Gastrocnemius medialis (tissue), 4 donors: ENCODE measurements around the gene PDE9A. TPM values are rescaled to one million over a fixed set of nuclear protein-coding genes. Genes with fewer than 3 reads are reported as not detected.
"Not testable (repeated sequence)": the region's sequence is repeated elsewhere in the genome, so short reads cannot be mapped to it uniquely, and the experiment has no call there.

Experiments used
- ATAC-seq, 2 donors: fragments of 150-250 bp; one replicate each; pipeline ENCODE4 v1.9.1; 2016
- DNase-seq, 2 donors: peaks; one replicate each; pipeline ENCODE4 v3.0.0-alpha.2; 2019
- H3K27ac ChIP-seq, 4 donors: fragments of 200-600 bp; sonication (generic); 1 replicate in 1 of 4; 2 replicates in 3 of 4; pipeline ENCODE4 v1.5.1; 2016 to 2018; ENCODE audit warnings: mild to moderate bottlenecking in 2 of 4, moderate library complexity in 1 of 4
- H3K27me3 ChIP-seq, 3 donors: fragments of 200-600 bp; sonication (generic) in 2 of 3; 1 replicate in 1 of 3; 2 replicates in 2 of 3; pipeline versions ENCODE4 v1.5.1 to v1.6.0; 2016 to 2019; ENCODE audit warnings: mild to moderate bottlenecking in 1 of 3, moderate library complexity in 1 of 3
- H3K36me3 ChIP-seq, 2 donors: fragments of 200-600 bp; sonication (generic) in 1 of 2; one replicate each; pipeline ENCODE4 v1.5.1; 2017 to 2018
- H3K4me1 ChIP-seq, 2 donors: fragments of 200-600 bp; sonication (generic) in 1 of 2; one replicate each; pipeline ENCODE4 v1.5.1; 2016 to 2017; ENCODE audit warnings: mild to moderate bottlenecking in 2 of 2
- H3K4me3 ChIP-seq, 4 donors: fragments of 200-600 bp; sonication (generic) in 3 of 4; 1 replicate in 1 of 4; 2 replicates in 3 of 4; pipeline ENCODE4 v1.5.1; 2016 to 2019; ENCODE audit warnings: mild to moderate bottlenecking in 2 of 4
- H3K9me3 ChIP-seq, 3 donors: fragments of 200-600 bp; sonication (generic) in 2 of 3; 1 replicate in 1 of 3; 2 replicates in 2 of 3; pipeline ENCODE4 v1.5.1; 2016 to 2019
- POLR2A ChIP-seq, 2 donors: fragments of 450-650 bp; IDR thresholded peaks; one replicate each; pipeline ENCODE4 v1.6.1; 2017; ENCODE audit warnings: antibody characterized with exemption in 2 of 2, mild to moderate bottlenecking in 2 of 2, moderate library complexity in 2 of 2
- in situ Hi-C, 4 donors: fragments of 200-750 bp; cut with MboI; loops; one replicate each; pipeline versions ENCODE4 v1.15.0 to v1.8.0; 2017; ENCODE audit warnings: low sequenced_read_pairs in 4 of 4
- intact Hi-C: fragments of 100-400 bp; cut with DNase I; formaldehyde crosslinking; loops from one replicate; pipeline ENCODE4 v1.15.1; 2023; ENCODE audit warnings: low total_unique reads
- total RNA-seq, 4 donors: library from RNA; depleted of rRNA; stranded (reverse); fragments of >200 nt; gene quantifications; one replicate each; pipeline versions ENCODE4 v1.1.0 to v1.2.3, GENCODE V29; 2016
- TF ChIP-seq, protein P1 (sequence below), 5 experiments: fragments of 450-650 bp in 3 of 5; fragments of 200-600 bp in 2 of 5; sonication (generic) in 2 of 5; IDR thresholded peaks in 4 of 5; conservative IDR thresholded peaks in 1 of 5; 1 replicate in 4 of 5; 2 replicates in 1 of 5; pipeline ENCODE4 v1.5.1; 2016 to 2019; ENCODE audit warnings: antibody characterized with exemption in 5 of 5, mild to moderate bottlenecking in 3 of 5, moderate library complexity in 3 of 5

Gene PDE9A
- total RNA-seq, 4 donors from 2014 or later, result 1.4 to 4.5 (median 1.8) TPM

DNA sequence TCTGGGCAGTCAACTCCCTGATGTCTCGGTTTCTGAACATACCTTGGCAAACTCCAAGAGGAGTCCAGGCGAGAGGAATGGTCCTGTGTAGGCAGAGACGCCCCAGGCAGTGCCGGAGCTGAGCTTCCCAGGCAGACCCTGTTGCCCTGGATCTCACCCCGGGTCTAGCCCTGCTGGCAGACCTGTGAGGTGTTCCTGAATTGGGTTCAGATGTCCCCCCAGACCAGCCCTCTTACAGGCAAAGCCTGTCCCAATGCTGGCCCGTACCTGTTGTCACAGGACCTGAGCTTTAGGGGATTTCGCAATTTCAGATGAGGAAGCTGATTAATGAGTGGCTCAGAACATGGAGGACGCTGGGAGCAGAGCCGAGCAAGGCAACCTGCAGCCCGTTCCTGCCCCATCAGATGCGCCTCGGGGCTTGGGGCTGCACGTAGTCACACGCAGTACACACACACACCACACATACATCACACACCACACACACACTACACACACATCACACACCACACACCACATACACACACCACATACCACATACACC is 38.5 kb upstream of the PDE9A start:
- in situ Hi-C loops, result loop anchor here in 1 of 4 donors (25.0 kb wide), 1 partner anchor 197 kb away; no protein-coding TSS in a partner anchor
- Histone ChIP-seq H3K27ac (no peak overlapping the region), H3K9me3 (no peaks in the 10 kb centered on the region), H3K4me1 (no peaks in the 10 kb centered on the region), H3K36me3 (no peaks in the 10 kb centered on the region), H3K4me3 (no peak overlapping the region), H3K27me3 (peaks cover 25 to 31% (median 29%) of the 10 kb centered on the region in 3 donors)
- no peak for TF ChIP-seq POLR2A (IDR thresholded peaks at IDR 0.05)
- TF ChIP-seq, protein P1, sequence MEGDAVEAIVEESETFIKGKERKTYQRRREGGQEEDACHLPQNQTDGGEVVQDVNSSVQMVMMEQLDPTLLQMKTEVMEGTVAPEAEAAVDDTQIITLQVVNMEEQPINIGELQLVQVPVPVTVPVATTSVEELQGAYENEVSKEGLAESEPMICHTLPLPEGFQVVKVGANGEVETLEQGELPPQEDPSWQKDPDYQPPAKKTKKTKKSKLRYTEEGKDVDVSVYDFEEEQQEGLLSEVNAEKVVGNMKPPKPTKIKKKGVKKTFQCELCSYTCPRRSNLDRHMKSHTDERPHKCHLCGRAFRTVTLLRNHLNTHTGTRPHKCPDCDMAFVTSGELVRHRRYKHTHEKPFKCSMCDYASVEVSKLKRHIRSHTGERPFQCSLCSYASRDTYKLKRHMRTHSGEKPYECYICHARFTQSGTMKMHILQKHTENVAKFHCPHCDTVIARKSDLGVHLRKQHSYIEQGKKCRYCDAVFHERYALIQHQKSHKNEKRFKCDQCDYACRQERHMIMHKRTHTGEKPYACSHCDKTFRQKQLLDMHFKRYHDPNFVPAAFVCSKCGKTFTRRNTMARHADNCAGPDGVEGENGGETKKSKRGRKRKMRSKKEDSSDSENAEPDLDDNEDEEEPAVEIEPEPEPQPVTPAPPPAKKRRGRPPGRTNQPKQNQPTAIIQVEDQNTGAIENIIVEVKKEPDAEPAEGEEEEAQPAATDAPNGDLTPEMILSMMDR (IDR thresholded peaks at IDR 0.05 in 4 of 5, conservative IDR thresholded peaks at IDR 0.05 in 1 of 5), result no peak
- ATAC-seq (no peak), DNase-seq (no peak)
- intact Hi-C loops, result no loop called here

DNA sequence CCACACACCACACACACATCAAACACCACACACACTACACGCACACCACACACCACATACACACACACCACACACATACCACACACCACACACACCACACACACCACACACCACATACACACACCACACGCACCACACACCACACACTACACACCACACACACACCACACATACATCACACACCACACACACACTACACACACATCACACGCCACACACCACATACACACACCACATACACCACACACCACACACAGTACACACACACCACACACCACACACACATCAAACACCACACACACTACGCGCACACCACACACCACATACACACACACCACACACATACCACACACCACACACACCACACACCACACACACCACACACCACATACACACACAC is 38.0 kb upstream of the PDE9A start:
- in situ Hi-C loops, result loop anchor here in 1 of 4 donors (25.0 kb wide), 1 partner anchor 197 kb away; no protein-coding TSS in a partner anchor
- ATAC-seq, intact Hi-C loops, DNase-seq, H3K9me3 ChIP-seq, H3K4me3 ChIP-seq, H3K4me1 ChIP-seq, H3K27ac ChIP-seq, H3K36me3 ChIP-seq: not testable (repeated sequence)
- peaks cover 26 to 36% (median 32%) of the 10 kb centered on the region in 3 donors for H3K27me3 ChIP-seq

DNA sequence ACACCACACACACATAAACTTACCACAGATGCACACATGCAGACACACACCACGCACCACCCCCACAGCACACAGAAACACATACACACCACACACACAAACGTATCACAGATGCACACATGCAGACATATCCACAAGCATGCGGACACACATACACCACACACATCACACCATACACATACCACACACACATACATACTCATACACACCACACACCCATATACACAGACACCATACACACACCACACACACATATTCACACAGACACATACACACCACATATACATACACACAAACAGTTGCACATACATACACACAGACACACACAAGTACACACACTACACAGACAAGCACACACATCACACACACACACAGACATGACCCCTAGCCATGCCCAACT is 37.5 kb upstream of the PDE9A start:
- in situ Hi-C loops (loop anchor here in 1 of 4 donors (25.0 kb wide), 1 partner anchor 196 kb away; no protein-coding TSS in a partner anchor), intact Hi-C loops (no loop called here)
- Histone ChIP-seq H3K36me3 (no peaks in the 10 kb centered on the region), H3K4me1 (no peaks in the 10 kb centered on the region), H3K4me3 (no peak overlapping the region), H3K27me3 (peaks cover 26 to 40% (median 37%) of the 10 kb centered on the region in 3 donors), H3K27ac (no peak overlapping the region), H3K9me3 (no peaks in the 10 kb centered on the region)
- DNase-seq (no peak), ATAC-seq (no peak)
- TF ChIP-seq, protein P1 (IDR thresholded peaks at IDR 0.05 in 4 of 5, conservative IDR thresholded peaks at IDR 0.05 in 1 of 5), result no peak
- TF ChIP-seq POLR2A (IDR thresholded peaks at IDR 0.05), result no peak

DNA sequence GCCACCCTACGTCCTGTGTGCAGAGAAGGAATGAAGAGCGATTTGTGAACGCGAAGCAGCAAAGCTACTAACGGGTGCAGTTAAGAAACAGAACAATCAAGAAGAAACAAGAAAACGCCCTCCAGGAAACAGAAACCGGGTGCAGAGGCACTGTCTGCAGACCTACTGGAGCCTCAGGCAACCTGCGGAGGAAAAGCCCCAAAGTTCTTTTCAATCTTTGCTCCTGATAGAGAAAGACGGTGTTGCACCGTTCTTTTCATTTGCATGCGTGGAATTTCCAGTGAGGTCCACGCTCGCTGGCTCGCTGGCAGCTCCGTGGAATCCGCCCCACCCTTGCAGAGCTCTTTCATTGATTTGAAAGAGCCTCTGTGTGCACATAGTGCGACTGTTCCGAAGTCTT is 37.0 kb upstream of the PDE9A start:
- in situ Hi-C loops, result loop anchor here in 1 of 4 donors (25.0 kb wide), 1 partner anchor 196 kb away; no protein-coding TSS in a partner anchor
- H3K4me3 ChIP-seq, result no peak overlapping the region

DNA sequence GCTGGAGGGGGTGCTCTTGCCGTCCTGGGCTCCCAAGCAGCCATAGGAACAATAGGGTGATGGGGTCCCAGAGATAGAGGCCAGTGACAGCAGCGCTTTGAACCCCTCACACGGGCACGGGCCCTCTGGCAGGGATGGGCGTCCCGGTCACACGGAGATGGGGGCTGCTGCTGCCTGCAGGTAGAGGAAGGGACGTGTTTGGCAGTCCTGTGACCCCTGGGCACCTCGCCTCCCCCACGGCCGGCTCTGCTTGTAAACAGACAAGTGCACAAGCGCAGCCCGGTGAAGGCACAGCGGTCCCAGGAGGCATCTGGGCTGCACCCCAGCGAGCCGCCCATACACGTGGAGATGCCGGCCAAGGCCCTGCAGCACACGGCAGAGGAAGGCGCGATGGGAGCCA is 36.5 kb upstream of the PDE9A start:
- Histone ChIP-seq H3K27me3 (peaks cover 26 to 44% (median 40%) of the 10 kb centered on the region in 3 donors), H3K27ac (no peak overlapping the region), H3K9me3 (no peaks in the 10 kb centered on the region), H3K36me3 (no peaks in the 10 kb centered on the region), H3K4me1 (no peaks in the 10 kb centered on the region), H3K4me3 (no peak overlapping the region)
- in situ Hi-C loops, result loop anchor here in 1 of 4 donors (25.0 kb wide), 1 partner anchor 195 kb away; no protein-coding TSS in a partner anchor
- TF ChIP-seq POLR2A (IDR thresholded peaks at IDR 0.05), result no peak
- TF ChIP-seq, protein P1 (IDR thresholded peaks at IDR 0.05 in 4 of 5, conservative IDR thresholded peaks at IDR 0.05 in 1 of 5), result no peak
- ATAC-seq (no peak), DNase-seq (no peak)
- intact Hi-C loops, result no loop called here

More for the DNA sequence above, 37.0 kb upstream of the PDE9A start:
- intact Hi-C loops, result no loop called here
- Histone ChIP-seq H3K4me1 (no peaks in the 10 kb centered on the region), H3K27me3 (peaks cover 26 to 42% (median 40%) of the 10 kb centered on the region in 3 donors), H3K27ac (no peak overlapping the region), H3K36me3 (no peaks in the 10 kb centered on the region), H3K9me3 (no peaks in the 10 kb centered on the region)
- TF ChIP-seq POLR2A (IDR thresholded peaks at IDR 0.05), result no peak
- TF ChIP-seq, protein P1 (IDR thresholded peaks at IDR 0.05 in 4 of 5, conservative IDR thresholded peaks at IDR 0.05 in 1 of 5), result no peak
- ATAC-seq, result no peak
- DNase-seq, result no peak
